Fibroblast of lung (primary cell): ENCODE measurements around the gene LDLRAD1.

Experiments used
- EZH2 ChIP-seq: IDR thresholded peaks from 2 replicates; pipeline ENCODE4 v1.5.1; 2012; ENCODE audit warnings: low read length, control low read depth, mild to moderate bottlenecking; ENCODE audit errors: missing control alignments
- TF ChIP-seq, protein P1 (sequence below), 2 donors: IDR thresholded peaks in 1 of 2; conservative IDR thresholded peaks in 1 of 2; 1 replicate in 1 of 2; 2 replicates in 1 of 2; pipeline ENCODE4 v1.5.1; 2011 to 2012; ENCODE audit warnings: low read length in 2 of 2, control low read depth in 1 of 2, inconsistent platforms in 1 of 2, low read depth in 1 of 2, mild to moderate bottlenecking in 1 of 2

- TF ChIP-seq, protein P1, sequence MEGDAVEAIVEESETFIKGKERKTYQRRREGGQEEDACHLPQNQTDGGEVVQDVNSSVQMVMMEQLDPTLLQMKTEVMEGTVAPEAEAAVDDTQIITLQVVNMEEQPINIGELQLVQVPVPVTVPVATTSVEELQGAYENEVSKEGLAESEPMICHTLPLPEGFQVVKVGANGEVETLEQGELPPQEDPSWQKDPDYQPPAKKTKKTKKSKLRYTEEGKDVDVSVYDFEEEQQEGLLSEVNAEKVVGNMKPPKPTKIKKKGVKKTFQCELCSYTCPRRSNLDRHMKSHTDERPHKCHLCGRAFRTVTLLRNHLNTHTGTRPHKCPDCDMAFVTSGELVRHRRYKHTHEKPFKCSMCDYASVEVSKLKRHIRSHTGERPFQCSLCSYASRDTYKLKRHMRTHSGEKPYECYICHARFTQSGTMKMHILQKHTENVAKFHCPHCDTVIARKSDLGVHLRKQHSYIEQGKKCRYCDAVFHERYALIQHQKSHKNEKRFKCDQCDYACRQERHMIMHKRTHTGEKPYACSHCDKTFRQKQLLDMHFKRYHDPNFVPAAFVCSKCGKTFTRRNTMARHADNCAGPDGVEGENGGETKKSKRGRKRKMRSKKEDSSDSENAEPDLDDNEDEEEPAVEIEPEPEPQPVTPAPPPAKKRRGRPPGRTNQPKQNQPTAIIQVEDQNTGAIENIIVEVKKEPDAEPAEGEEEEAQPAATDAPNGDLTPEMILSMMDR (conservative IDR thresholded peaks at IDR 0.05 in 1 of 2, IDR thresholded peaks at IDR 0.05 in 1 of 2; ENCODE audit: low read depth in 1 of 2, low read length in 2 of 2): no peak
- TF ChIP-seq EZH2: no peak
These were observed 9.9 kb upstream of the LDLRAD1 start for GRCh38 chr1:54027848-54028247.
